GM21723 (cell line): ENCODE results near the gene TMEM179.

ENCODE experiments used
- ATAC-seq: cut with Tn5 transposase; IDR thresholded peaks from one replicate; pipeline ENCODE4 v1.9.1; 2021; ENCODE audit warnings: mild to moderate bottlenecking, moderate library complexity; ENCODE audit not compliant: unreplicated experiment

The TMEM179 gene

GRCh38 chr14:104573930-104574329 is 30.6 kb downstream of the TMEM179 start:
- ATAC-seq: no peak

GRCh38 chr14:104572668-104573067 is 31.9 kb downstream of the TMEM179 start:
- ATAC-seq: no peak

GRCh38 chr14:104572024-104572626 is 32.4 kb downstream of the TMEM179 start:
- ATAC-seq: no peak

GRCh38 chr14:104571246-104571645 is 33.3 kb downstream of the TMEM179 start:
- no peak for ATAC-seq

- ATAC-seq: no peak
Measured at GRCh38 chr14:104569435-104569834, 35.1 kb downstream of the TMEM179 start.

- no peak for ATAC-seq
Measured at GRCh38 chr14:104568620-104569019, 36.0 kb downstream of the TMEM179 start.

GRCh38 chr14:104567957-104568225 is 36.7 kb downstream of the TMEM179 start:
- no peak for ATAC-seq

- ATAC-seq: no peak
Measured at GRCh38 chr14:104567141-104567956, 37.2 kb downstream of the TMEM179 start.

- no peak for ATAC-seq
Measured at GRCh38 chr14:104564744-104565679, 39.6 kb downstream of the TMEM179 start.

GRCh38 chr14:104563742-104564615 is 40.6 kb downstream of the TMEM179 start:
- ATAC-seq: no peak

GRCh38 chr14:104563191-104563741 is 41.3 kb downstream of the TMEM179 start:
- ATAC-seq: no peak

- no peak for ATAC-seq
Measured at GRCh38 chr14:104562606-104563005, 42.0 kb downstream of the TMEM179 start.

GRCh38 chr14:104561632-104562495 is 42.7 kb downstream of the TMEM179 start:
- no peak for ATAC-seq

GRCh38 chr14:104561124-104561557 is 43.4 kb downstream of the TMEM179 start:
- no peak for ATAC-seq

- ATAC-seq: no peak
Measured at GRCh38 chr14:104560586-104560945, 44.0 kb downstream of the TMEM179 start.

GRCh38 chr14:104559804-104560585 is 44.6 kb downstream of the TMEM179 start:
- ATAC-seq: no peak

GRCh38 chr14:104559028-104559803 is 45.4 kb downstream of the TMEM179 start:
- ATAC-seq: no peak
